Upper lobe of left lung (tissue), 6 donors: ENCODE data around the gene CMAS. TPM values are rescaled to one million over a fixed set of nuclear protein-coding genes. Genes with fewer than 3 reads are reported as not detected.

Source experiments
- ATAC-seq, 2 donors: fragments of 200-7000 bp; cut with Tn5 transposase; one replicate each; pipeline ENCODE4 v1.9.1; 2022; ENCODE audit warnings: mild to moderate bottlenecking in 2 of 2, moderate library complexity in 2 of 2; ENCODE audit not compliant: low FRiP score in 2 of 2
- DNase-seq, 2 donors: peaks; one replicate each; pipeline ENCODE4 v3.0.0-alpha.2; 2019 to 2020
- H3K27ac ChIP-seq, 4 donors: fragments of 200-600 bp; sonication (generic); one replicate each; pipeline ENCODE4 v1.5.1; 2016 to 2019
- H3K27me3 ChIP-seq, 4 donors: fragments of 200-600 bp; sonication (generic); one replicate each; pipeline ENCODE4 v1.5.1; 2017 to 2019
- H3K36me3 ChIP-seq, 4 donors: fragments of 200-600 bp; sonication (generic); one replicate each; pipeline ENCODE4 v1.5.1; 2016 to 2019
- H3K4me1 ChIP-seq, 4 donors: fragments of 200-600 bp; sonication (generic); one replicate each; pipeline ENCODE4 v1.5.1; 2018 to 2019
- H3K4me3 ChIP-seq, 4 donors: fragments of 200-600 bp; sonication (generic); one replicate each; pipeline ENCODE4 v1.5.1; 2017 to 2019; ENCODE audit warnings: mild to moderate bottlenecking in 2 of 4, moderate library complexity in 1 of 4
- H3K9me3 ChIP-seq, 4 donors: fragments of 200-600 bp; sonication (generic); one replicate each; pipeline ENCODE4 v1.5.1; 2018 to 2019
- CTCF ChIP-seq, 6 experiments: fragments of 450-650 bp in 4 of 6; fragments of 200-600 bp in 2 of 6; sonication (generic) in 2 of 6; IDR thresholded peaks; one replicate each; pipeline ENCODE4 v1.5.1; 2016 to 2019; ENCODE audit warnings: antibody characterized with exemption in 6 of 6
- EP300 ChIP-seq, 4 donors: sonication (generic); formaldehyde crosslinking; IDR thresholded peaks; one replicate each; pipeline ENCODE4 v1.5.1; 2017; ENCODE audit warnings: antibody characterized with exemption in 4 of 4, control low read depth in 2 of 4
- POLR2A ChIP-seq, 4 donors: fragments of 450-650 bp; IDR thresholded peaks; one replicate each; pipeline ENCODE4 v1.5.1; 2016 to 2017; ENCODE audit warnings: antibody characterized with exemption in 4 of 4, mild to moderate bottlenecking in 2 of 4
- POLR2AphosphoS5 ChIP-seq, 2 donors: sonication (generic); formaldehyde crosslinking; IDR thresholded peaks; one replicate each; pipeline ENCODE4 v1.5.1; 2017; ENCODE audit warnings: antibody characterized with exemption in 2 of 2
- WGBS, 2 donors: methylation state at CpG; one replicate each; pipeline ENCODE4 v1.1.5; 2017 to 2018; 5-methylcytosine and 5-hydroxymethylcytosine counted together
- total RNA-seq, 6 donors: library from RNA; depleted of rRNA in 4 of 6; stranded (reverse); fragments of >200 nt in 4 of 6; gene quantifications; one replicate each; pipeline versions ENCODE4 v1.1.0 to v1.2.1, GENCODE V29; 2016 to 2021
- donor health status: DM: no; HTN: no; CAD: no; lungs with moderate emphysema.
- donor health status: DM: no; HTN: yes; CAD: no; lungs with severe emphysema.

Gene CMAS
- total RNA-seq, 6 donors from 2014 or later = 13.7 to 55.2 (median 19.5) TPM

DNA sequence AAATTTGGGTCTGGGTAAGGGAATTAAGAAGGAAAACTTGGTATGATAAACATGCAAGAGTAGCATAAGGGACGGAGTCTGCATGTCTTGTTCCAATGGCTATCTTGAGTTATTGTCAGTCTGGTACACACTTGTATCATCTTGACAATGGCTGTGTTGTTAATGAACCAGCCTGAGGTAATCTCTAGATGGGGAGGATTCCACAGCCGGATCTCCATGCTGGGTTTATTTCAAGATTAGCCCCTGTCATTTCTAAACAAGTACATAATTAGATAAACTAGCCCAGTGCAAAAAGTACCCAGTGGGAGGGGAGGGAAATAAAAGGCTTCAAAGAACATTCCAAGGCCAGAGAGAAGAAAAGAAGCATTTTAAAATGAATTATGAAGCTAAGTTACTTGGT is 16.5 kb upstream of the CMAS start:
- no peaks in the 10 kb centered on the region for H3K4me1 ChIP-seq
- no peaks in the 10 kb centered on the region for H3K9me3 ChIP-seq
- ATAC-seq (no peak), DNase-seq (no peak)
- H3K27ac ChIP-seq = no peak overlapping the region
- H3K4me3 ChIP-seq = no peak overlapping the region
- H3K36me3 ChIP-seq = no peaks in the 10 kb centered on the region
- TF ChIP-seq POLR2A (IDR thresholded peaks at IDR 0.05) (no peak), POLR2AphosphoS5 (IDR thresholded peaks at IDR 0.05) (no peak), EP300 (IDR thresholded peaks at IDR 0.05) (no peak), CTCF (IDR thresholded peaks at IDR 0.05) (no peak)
- WGBS, 2 donors = 69 to 80% methylated on average over 2 of the region's 2 CpGs
- H3K27me3 ChIP-seq = no peaks in the 10 kb centered on the region

DNA sequence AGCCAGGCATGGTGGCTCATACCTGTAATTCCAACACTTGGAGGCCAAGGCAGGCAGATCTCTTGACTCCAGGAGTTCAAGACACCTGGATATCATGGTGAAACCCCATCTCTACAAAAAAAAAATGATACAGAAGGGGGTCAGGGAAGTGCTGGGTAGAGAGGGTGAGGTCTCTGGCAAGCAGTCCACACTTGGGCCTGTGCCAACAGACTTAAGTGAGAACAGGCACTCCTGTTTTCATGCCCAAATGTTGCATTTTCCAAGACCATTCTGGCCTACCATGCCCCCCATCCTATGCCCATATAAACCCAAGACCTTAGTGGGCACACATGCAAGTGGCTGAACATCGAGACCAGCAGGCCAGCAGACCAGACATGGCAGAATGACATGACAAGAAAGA is 16.0 kb upstream of the CMAS start:
- no peak for DNase-seq
- Histone ChIP-seq H3K27ac (no peak overlapping the region), H3K27me3 (no peaks in the 10 kb centered on the region), H3K36me3 (no peaks in the 10 kb centered on the region), H3K9me3 (no peaks in the 10 kb centered on the region), H3K4me1 (peaks cover 0 to 3% (median 0%) of the 10 kb centered on the region in 4 donors), H3K4me3 (no peak overlapping the region)
- ATAC-seq = no peak
- 92 to 93% methylated on average over 1 of the region's 1 CpG for WGBS, 2 donors
- TF ChIP-seq EP300 (IDR thresholded peaks at IDR 0.05) (no peak), POLR2AphosphoS5 (IDR thresholded peaks at IDR 0.05) (no peak), POLR2A (IDR thresholded peaks at IDR 0.05) (no peak), CTCF (IDR thresholded peaks at IDR 0.05) (no peak)

DNA sequence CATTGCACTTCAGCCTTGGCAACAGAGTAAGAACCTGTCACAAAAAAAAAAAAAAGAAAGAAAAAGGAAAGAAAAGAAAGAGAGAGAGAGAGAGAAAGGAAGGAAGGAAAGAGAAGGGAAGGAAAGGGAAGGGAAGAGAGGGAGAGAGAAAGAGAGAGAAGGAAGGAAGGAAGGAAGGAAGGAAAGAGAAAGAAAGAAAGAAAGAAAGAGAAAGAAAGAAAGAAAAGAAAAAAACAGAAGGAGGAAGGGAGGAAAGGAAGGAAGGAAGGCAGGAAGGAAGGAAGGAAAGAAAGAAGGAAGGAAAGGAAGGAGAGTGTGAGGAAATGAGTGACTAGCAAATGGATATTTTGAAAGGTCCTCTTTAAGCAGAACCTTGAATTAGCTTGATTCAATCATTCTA is 13.3 kb upstream of the CMAS start:
- H3K4me1 ChIP-seq = peaks cover 0 to 6% (median 0%) of the 10 kb centered on the region in 4 donors
- ATAC-seq = no peak
- no peaks in the 10 kb centered on the region for H3K36me3 ChIP-seq
- H3K27me3 ChIP-seq = no peaks in the 10 kb centered on the region
- no peak overlapping the region for H3K4me3 ChIP-seq
- no peaks in the 10 kb centered on the region for H3K9me3 ChIP-seq
- no peak for DNase-seq
- no peak overlapping the region for H3K27ac ChIP-seq
- TF ChIP-seq CTCF (IDR thresholded peaks at IDR 0.05) (no peak), POLR2AphosphoS5 (IDR thresholded peaks at IDR 0.05) (no peak), EP300 (IDR thresholded peaks at IDR 0.05) (no peak)

DNA sequence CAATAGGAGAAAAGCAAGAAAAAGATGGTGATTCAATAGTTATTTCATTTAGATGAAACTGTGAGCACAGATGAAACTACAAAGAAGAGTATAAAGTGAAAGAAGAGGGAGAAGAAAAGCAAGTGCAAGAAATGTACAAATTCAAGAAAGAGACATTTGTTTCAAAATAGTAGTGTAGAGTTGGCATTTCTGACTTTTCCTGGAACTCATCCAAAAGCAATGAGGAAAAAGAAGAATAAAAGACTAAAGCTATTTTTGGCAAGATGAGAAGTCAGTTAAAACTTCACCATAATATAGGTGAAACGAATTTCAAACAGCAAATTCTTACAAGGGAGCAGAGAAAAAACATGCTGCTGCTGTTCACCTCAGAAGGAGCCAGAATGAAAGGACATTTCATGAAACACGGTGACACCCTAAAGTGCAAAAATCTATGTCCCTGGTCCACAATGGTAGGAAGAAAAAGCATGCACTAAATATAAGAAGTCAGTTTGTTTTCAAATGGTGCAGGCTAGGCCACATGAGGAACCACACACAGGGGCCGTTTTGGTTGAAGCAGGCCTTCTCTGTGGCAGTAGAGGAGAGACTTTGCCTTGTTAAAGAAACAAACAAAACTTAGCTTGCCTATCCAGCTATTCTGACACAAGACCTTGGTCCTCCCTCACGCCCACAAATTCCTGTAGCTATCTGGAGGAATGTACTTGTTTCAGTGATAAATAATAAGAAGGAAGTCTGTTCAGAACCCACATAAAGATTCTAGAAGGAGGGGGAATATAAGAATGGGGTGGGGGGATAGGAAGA is 11.1 kb upstream of the CMAS start:
- Histone ChIP-seq H3K36me3 (no peaks in the 10 kb centered on the region), H3K4me3 (no peak overlapping the region), H3K27ac (no peak overlapping the region), H3K27me3 (no peaks in the 10 kb centered on the region), H3K4me1 (peaks cover 0 to 6% (median 0%) of the 10 kb centered on the region in 4 donors), H3K9me3 (no peaks in the 10 kb centered on the region)
- no peak for TF ChIP-seq POLR2AphosphoS5 (IDR thresholded peaks at IDR 0.05)
- no peak for TF ChIP-seq EP300 (IDR thresholded peaks at IDR 0.05)
- no peak for TF ChIP-seq CTCF (IDR thresholded peaks at IDR 0.05)
- no peak for TF ChIP-seq POLR2A (IDR thresholded peaks at IDR 0.05)
- ATAC-seq (no peak), DNase-seq (no peak)
- 30 to 34% methylated on average over 4 of the region's 4 CpGs for WGBS, 2 donors

- Histone ChIP-seq H3K4me1 (peaks cover 0 to 6% (median 0%) of the 10 kb centered on the region in 4 donors), H3K36me3 (no peaks in the 10 kb centered on the region), H3K27me3 (no peaks in the 10 kb centered on the region), H3K9me3 (no peaks in the 10 kb centered on the region), H3K27ac (no peak overlapping the region), H3K4me3 (no peak overlapping the region)
- ATAC-seq (no peak), DNase-seq (no peak)
- 48 to 57% methylated on average over 3 of the region's 3 CpGs for WGBS, 2 donors
- TF ChIP-seq CTCF (IDR thresholded peaks at IDR 0.05) = no peak
- no peak for TF ChIP-seq POLR2A (IDR thresholded peaks at IDR 0.05)
- TF ChIP-seq POLR2AphosphoS5 (IDR thresholded peaks at IDR 0.05) = no peak
- no peak for TF ChIP-seq EP300 (IDR thresholded peaks at IDR 0.05)
Observed at GRCh38 chr12:22037947-22038346, 8.1 kb upstream of the CMAS start.
